Retinal pigment epithelial cell (primary cell): ENCODE measurements around the gene CUL1.

Experiments
- DNase-seq: peaks from one replicate; pipeline ENCODE4 v3.0.0-alpha.2; 2010; ENCODE audit warnings: low read depth
- H3K4me3 ChIP-seq: 2 replicates; pipeline ENCODE4 v1.5.1; 2011; ENCODE audit warnings: mild to moderate bottlenecking, low read length, control low read depth, moderate library complexity
- CTCF ChIP-seq: conservative IDR thresholded peaks from 2 replicates; pipeline ENCODE4 v1.5.1; 2011; ENCODE audit warnings: low read depth, low read length, control low read depth, inconsistent platforms

CUL1 gene

GRCh38 chr7:148723166-148723559 lies 24.5 kb downstream of the CUL1 start:
- no peak for TF ChIP-seq CTCF
- no peak for DNase-seq

GRCh38 chr7:148723846-148724245 lies 25.1 kb downstream of the CUL1 start:
- TF ChIP-seq CTCF, result no peak
- H3K4me3 ChIP-seq, result no peak overlapping the region
- no peak for DNase-seq

More at GRCh38 chr7:148723166-148723559, 24.5 kb downstream of the CUL1 start:
- H3K4me3 ChIP-seq, result no peak overlapping the region

DNA sequence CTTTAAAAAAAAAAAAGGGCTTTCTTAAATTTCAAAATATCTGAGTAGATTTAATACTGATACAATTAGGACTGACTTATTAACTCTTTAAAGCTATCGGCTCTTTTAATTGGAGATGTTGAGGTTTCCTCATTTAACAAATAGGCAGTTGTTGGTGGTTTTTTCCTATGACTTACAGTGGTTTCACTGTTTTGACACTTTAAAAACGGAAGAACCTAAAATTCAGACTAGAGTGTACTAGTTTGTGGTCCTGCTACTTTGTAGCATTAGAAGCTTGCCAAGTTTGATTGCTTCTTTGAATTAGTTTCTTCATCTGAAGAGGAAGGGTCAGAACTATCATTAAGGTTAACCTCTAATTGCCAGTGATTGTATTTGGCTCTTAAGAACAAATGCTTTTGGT lies 27.7 kb downstream of the CUL1 start:
- no peak for TF ChIP-seq CTCF
- no peak overlapping the region for H3K4me3 ChIP-seq
- DNase-seq, result no peak

DNA sequence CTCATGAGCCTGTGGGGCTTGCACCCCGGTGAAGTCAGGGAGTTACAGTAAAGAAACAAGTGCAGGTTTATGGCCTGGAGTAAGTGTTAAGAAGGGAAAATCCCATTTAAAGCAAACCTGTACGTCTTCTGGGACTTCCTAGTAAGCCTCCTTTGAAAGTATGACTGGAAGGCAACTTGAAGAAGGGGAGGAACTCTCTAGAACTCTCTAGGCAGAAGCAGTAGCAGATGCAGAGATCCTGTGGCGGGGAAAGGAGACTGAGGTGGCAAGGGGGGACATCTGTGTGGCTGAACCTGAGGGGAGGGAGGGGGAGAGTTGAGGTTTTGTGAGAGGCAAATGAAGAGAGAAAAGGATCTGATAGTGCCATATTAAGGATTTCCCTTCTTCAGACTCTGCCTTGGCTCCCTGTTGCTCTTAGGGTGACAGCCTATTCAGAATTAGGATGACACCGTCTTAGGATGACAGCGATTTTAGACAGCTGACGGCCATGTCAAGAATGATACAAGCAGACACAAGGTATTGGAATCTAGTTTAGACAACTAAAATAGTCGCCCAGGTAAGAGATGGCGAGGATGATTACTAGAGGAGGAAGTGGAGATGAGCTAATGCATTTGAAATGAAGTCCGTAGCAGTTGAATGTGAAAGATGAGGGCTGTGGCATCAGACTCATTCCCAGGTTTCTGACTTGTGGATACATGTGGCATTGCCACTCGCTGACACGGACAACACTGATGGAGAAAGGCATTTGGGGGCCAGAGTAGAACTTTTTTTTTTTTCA lies 29.0 kb downstream of the CUL1 start:
- no peak overlapping the region for H3K4me3 ChIP-seq
- no peak for TF ChIP-seq CTCF
- DNase-seq, result no peak

- no peak for DNase-seq
- no peak for TF ChIP-seq CTCF
- no peak overlapping the region for H3K4me3 ChIP-seq
Measured at GRCh38 chr7:148729984-148730733, 31.5 kb downstream of the CUL1 start.

GRCh38 chr7:148732862-148733261 lies 34.2 kb downstream of the CUL1 start:
- no peak overlapping the region for H3K4me3 ChIP-seq
- no peak for DNase-seq
- TF ChIP-seq CTCF, result no peak

GRCh38 chr7:148733496-148733895 lies 34.8 kb downstream of the CUL1 start:
- no peak for TF ChIP-seq CTCF
- no peak for DNase-seq
- H3K4me3 ChIP-seq, result no peak overlapping the region
